ENCODE measurements around the gene AAR2.

AAR2 gene

DNA sequence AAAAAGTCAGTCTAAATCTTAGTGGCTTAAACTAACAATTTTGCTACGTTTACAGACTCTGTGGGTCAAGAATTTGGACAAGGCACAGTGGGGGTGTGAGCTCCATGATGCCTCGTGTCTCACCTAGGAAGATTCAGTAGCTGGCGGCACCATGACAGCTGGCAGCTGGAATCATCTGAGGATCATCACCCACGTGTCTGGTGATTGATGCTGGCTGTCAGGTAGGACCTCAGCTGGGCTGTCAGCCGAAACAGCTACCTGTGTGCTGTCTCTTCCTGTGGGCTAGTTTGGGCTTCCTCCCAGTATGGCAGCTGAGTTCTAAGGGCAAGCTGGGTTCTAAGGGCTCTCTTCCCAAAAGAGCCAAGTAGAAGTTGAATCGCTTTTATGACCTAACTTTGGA is 43.5 kb downstream of the AAR2 start:
- no peak for DNase-seq (ENCODE audit: low read depth in 2 of 2)

DNA sequence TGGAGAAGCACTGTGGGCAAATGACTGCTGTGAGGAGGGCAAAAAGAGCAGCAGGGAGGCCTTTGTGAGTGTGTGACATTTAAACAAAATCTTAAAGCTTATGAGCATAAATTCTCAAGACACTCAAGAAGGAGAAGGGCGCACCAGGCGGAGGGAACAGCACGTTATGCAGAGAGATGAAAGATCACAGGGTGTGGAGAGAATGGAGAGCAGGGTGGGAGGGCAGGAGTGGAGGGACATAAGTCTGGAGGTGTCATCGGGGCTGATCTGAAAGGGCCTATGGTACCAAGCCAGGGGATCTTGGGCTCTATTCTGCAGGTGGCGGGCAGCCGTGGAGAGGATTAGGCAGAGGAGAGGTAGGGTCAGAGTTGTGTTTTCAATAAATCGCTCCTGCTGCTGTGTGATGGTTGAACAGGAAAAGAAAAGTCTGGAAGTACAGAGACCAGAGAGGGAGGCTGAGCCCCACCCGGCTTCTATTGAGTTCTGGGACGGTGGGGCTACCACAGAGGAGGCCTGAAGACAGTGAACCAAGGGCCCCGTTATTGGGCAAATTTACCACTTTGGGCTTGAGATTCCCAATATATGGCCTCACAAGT is 45.6 kb downstream of the AAR2 start:
- no peak for DNase-seq (ENCODE audit: low read depth in 2 of 2)

DNA sequence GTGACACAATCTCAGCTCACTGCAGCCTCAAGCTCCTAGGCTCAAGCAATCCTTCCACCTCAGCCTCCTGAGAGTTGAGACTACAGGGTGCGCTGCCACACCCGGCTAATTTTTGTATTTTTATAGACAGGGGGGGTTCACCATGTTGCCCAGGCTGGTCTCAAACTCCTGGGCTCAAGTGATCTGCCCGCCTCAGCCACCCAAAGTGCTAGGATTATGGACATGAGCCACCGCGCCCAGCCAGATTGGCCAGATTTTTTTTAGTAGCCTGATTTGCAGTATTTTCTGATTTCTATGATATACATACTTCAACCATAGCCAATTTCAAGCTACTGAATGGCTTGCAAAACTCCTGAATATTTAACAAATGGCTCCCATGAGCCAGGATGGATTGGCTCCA is 48.5 kb downstream of the AAR2 start:
- no peak for DNase-seq (ENCODE audit: low read depth in 2 of 2)

DNA sequence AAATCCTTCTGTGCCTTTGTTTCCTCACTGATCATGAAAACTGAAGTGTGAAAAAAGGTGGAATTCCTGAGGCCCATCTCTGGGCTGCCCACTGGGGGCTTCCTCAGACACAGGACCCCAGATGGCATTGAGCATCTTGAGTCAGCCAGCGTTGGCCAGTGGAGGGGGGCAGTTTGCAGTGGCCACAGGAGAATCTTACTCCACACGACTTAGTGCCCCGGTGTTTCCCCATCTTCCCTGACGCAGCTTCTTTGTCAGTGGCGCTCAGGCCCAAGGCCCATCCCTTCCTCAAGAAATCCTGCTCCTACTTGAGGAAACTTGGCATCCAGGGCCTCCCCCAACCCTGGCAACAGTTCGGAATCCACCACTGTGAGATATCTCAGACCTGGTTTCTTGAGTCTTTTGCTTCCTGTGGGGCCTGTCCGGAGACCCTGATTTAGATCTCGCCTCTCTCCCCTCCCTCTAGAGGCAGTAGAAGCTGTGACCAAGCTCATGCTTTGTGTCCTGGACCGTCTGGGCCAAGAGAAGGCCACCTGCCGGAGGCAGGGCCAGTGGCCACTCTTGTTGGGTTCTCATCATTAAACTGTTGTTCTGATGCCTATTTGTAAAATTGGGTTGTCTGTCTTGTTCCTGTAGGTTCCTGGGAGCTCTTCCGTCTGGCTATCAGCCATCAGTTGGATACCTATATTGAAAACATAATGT is 49.6 kb downstream of the AAR2 start:
- no peak for DNase-seq (ENCODE audit: low read depth in 2 of 2)

DNA sequence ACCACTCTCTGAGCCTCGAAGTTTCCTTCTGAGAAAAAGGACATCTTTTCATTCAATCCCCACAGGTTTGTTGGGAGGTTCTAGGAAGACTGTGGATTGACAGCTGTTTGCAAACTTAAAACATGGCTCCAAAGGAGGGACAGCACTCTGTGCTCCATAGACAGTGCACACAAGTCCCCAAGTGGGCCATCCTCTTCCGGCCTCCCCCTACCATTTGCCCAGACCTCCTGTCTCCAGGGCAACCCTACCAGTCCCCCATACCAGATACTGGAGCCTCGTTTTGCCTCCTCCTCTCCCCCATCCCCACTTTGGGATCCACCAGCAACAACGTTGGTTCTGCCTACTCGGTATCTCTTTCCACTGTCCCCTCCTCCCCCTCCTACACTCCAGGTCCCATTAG is 61.4 kb downstream of the AAR2 start:
- no peak for DNase-seq (ENCODE audit: low read depth in 2 of 2)

DNA sequence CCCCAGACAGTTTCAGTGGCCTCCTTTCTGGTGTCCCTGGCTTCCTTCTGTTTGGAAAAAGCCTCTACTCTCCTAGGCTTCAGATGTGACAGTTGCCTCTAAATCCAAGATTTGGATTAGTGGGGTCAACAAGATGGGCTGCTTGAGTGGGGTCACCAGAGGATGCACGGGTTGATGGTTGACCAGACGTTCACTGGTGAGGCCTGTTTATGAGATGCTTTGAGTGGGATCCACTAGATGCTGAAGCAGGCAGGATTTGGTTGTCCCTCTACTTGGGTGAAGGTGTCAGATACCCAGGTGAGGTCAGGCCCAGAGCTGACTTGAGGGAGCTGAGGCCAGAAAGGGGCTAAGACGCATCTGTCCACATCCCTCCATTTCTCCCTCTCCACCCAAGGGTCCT is 61.8 kb downstream of the AAR2 start:
- DNase-seq (ENCODE audit: low read depth in 2 of 2): no peak

DNA sequence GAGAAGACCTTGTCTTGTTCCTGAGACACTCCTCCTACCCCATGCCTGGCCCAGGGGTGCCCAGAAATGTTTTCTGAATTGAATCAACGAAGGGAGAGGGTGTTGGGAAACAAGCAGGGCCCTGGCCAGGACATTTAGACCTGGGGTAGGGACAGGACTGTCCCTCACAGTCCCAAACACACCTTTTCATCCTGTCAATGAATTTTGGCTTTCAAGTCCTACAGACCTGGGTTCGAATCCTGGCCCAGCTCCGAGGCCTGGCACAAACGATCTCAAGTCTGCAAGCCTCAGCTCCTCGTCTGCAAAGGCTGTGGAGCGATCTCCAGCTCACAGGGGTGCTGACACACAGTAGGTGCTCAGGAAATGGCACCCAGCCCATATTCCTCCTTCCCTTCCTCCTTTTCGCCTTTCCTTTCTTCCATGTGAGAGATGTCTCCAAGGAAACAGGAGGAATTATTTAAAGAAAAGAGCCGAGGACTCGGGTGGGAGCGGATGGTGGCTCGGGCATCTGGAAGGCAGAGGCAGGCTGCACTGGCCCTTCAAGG is 62.6 kb downstream of the AAR2 start:
- no peak for DNase-seq (ENCODE audit: low read depth in 2 of 2)

DNA sequence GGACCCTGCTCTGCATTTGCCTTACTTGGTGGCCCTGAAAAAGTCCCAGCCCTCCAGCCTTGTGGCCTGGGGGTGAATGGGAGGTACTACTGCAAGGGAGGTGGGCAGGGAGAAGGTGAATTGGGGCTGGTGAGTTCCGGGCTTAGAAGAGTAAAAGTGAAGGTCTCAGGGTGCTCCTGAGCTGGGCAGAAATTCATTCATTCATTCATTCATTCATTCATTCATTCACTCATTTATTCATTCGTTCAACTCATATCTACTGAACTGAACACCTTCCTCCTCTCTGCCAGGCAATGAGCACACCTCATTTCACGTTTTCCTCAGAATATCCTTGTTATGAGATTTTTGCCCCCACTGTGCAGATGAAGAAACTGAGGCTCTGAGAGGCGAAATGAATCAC is 63.2 kb downstream of the AAR2 start:
- DNase-seq (ENCODE audit: low read depth in 2 of 2): no peak

DNA sequence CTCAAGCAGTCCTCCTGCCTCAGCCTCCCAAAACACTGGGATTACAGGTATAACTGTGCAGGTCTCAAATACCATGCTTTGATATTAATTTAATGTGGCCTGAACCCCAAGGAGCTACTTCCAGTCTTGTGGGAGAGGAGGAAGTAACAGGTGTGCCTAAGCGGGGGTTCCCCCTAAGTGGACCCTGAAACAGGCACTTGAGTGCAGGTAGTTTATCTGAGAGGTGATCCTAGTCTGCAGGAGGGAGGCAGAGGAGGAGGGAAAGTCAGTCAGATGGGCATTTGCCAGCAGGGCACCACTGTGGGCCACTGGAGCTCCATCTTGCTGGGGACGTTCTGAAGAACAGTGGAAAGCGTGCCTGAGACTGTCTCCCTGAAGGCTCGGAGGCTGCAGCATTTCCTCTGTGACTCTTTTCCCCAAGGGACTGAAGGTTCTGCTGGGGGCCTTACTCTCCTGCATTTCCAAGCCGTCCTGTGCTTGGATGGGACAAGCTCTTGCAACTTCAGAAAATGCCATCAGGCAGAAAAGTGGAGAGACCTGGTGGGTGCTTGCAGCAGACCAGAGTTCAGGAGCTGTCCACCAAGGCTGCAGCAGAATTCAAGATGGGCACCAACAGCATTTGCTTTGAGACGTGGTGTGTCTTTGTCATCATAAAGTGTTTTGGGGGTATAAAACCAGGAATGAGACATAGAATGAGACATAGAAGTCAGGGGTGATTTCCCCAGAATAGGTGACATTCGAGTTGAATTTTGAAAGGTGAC is 65.3 kb downstream of the AAR2 start:
- DNase-seq (ENCODE audit: low read depth in 2 of 2): no peak

DNA sequence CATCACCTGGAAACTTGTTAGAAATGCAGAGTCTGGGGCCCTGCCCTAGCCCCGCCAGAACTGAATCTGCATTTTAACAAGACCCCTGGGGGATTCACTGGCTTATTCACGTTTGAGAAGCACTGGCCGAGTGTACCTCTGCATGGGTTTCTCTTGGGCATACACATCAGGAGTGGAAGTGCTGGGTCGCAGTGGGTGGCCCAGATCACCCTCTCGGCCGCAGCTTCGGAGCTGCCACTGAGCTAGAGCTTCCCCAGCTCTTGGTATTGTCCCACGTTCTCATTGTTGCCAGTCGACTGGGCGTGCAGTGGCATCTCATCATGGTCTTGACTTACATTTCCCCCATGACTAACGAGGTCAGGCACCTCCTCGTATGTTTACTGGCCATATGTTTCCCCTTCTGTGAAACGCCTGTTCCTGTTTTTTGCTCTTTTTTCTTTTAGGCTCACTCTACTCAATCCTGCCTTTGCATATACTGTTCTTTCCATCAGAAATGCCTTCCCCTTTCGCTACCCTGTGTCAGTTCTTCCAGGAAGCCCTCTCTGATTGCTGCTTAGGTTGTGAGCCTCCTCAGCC is 66.8 kb downstream of the AAR2 start:
- no peak for DNase-seq (ENCODE audit: low read depth in 2 of 2)

DNA sequence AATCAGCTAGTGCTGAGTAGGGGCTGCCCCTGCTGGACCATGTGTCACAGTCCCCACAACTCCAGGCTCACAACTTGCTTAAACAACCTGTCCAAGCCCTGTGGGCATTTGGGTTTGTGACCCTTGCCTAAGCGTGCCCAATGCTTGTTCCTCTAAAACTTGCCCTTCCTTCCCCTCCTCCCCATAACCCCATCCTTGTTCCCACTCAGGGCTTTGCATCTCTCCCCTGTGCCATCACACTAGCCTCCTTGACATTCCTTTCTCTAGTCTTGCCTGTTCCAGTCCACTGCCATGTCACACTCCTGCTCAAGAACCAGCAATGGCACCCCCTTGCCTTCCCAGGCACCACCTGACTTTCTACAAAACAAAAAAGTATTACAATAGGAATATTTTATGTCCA is 67.6 kb downstream of the AAR2 start:
- DNase-seq (ENCODE audit: low read depth in 2 of 2): no peak

DNA sequence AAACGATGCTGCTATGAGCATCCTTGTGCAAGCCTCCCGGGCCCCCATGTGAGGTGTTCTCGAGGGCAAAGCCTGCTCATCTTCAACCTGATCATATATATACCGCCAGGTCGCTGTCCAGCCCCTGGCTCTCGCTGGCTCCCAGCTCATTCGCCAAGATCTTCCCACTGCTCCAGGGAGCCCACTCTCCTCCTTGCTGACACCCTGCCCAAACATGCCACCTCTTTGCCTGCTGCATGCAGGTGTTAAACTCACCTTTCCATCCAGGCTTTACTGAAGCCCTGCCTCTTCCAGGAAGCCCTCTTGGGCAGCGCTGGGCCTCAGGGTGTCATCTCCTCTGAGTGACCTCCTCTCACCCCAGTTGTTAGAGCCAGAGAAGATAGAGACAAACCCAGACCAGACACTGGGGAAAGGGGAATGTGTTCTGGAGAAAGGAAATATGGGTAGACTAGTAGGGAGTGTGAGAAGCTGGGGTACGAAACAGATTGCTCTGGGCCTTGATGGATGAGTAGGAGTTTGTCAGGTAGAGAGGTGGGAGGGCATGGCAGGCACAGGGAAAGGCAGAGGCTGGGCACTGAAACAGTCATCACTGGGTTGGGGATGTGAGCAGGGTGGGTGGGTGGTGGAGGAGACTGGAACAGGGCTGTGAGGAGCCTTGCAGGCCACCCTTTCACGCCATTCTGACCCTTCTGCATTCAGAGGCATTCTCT is 68.7 kb downstream of the AAR2 start:
- no peak for DNase-seq (ENCODE audit: low read depth in 2 of 2)

DNA sequence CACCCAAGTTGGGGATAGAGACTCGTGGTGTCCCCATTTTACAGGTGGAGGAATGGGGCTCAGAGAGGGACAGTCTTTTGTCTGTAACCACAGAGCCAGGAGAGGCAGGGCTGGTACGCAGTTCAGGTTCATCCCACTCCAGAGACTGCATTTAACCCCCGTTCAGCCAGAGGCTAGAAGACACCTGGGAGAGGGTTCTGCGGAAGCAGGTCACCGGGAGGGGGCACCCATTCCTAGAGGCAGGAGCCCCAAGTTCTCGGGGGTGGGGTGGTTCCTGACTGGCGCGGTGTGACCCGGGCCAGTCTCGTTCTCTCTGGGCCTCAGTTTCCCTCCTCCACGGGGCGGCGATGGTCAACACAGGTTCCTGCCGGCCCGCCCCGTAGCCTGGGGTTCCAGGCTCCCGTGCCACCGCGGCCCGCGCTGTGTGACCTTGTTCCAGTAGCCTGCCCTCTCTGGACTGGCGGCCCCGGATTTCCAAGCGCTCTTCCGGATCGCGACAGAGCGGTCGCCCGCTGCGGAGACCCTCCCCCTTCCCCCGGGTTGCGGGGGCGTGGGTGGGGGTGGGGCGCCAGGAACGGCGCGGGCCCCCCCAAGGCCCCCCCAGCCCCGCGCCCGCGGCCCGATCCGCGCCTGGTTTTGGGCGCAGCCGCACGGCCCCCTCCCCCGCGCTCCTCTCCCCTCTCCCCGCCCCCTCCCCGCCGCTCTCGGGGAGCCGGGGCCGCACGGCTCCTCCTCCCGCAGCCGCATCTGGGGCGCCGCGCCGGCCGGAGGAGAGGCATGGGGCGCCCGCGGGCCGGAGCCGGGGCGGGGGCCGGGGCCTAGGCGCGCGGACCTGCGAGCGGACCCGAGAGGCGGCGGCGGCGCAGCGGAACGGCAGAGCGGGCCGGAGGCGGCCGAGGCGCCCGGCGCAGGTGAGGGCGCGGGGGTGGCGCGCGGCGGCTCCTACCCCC is 69.6 kb downstream of the AAR2 start, which contains the start of gene DLGAP4:
DLGAP4 (plus strand) TSS at position 738 of the 950 bp plus-strand sequence. CDS start 125,379 bp downstream, outside the sequence.
- peak in 1 of 2 donors; percentile 13 for DNase-seq (ENCODE audit: low read depth in 2 of 2)
